Body of pancreas (tissue), 4 donors: Measurements from ENCODE around the gene TNNI2. TPM values are rescaled to one million over a fixed set of nuclear protein-coding genes. Genes with fewer than 3 reads are reported as not detected.
A peak's percentile ranks its signal among the peaks of the same experiment; 100 is the strongest.

ENCODE experiments used
- ATAC-seq: fragments of 150-250 bp; one replicate; pipeline ENCODE4 v1.9.1; 2016
- DNase-seq, 4 donors: peaks; one replicate each; pipeline ENCODE4 v3.0.0-alpha.2; 2019
- H3K27ac ChIP-seq, 4 donors: fragments of 200-600 bp; sonication (generic); 1 replicate in 3 of 4; 2 replicates in 1 of 4; pipeline versions ENCODE4 v1.5.1 to v1.6.1; 2016 to 2019; ENCODE audit warnings: mild to moderate bottlenecking in 1 of 4, mixed read lengths in 1 of 4, moderate library complexity in 1 of 4
- H3K27me3 ChIP-seq, 2 donors: fragments of 200-600 bp; sonication (generic); one replicate each; pipeline ENCODE4 v1.6.0; 2016; ENCODE audit warnings: mild to moderate bottlenecking in 1 of 2
- H3K36me3 ChIP-seq, 2 donors: fragments of 200-600 bp; sonication (generic); replicated peaks in 1 of 2; 2 replicates each; pipeline ENCODE4 v1.5.1; 2016; ENCODE audit warnings: low read depth in 2 of 2; ENCODE audit not compliant: insufficient read depth in 1 of 2
- H3K4me1 ChIP-seq: fragments of 200-600 bp; sonication (generic); one replicate; pipeline ENCODE4 v1.6.0; 2016
- H3K4me3 ChIP-seq, 2 donors: fragments of 200-600 bp; sonication (generic); 1 replicate in 1 of 2; 2 replicates in 1 of 2; pipeline ENCODE4 v1.5.1; 2016 to 2019
- H3K9me3 ChIP-seq, 3 donors: fragments of 200-600 bp; sonication (generic); 1 replicate in 2 of 3; 2 replicates in 1 of 3; pipeline ENCODE4 v1.5.1; 2016
- POLR2A ChIP-seq, 3 donors: fragments of 450-650 bp; IDR thresholded peaks; one replicate each; pipeline ENCODE4 v1.6.1; 2016; ENCODE audit warnings: antibody characterized with exemption in 3 of 3, mild to moderate bottlenecking in 2 of 3
- WGBS, 2 donors: methylation state at CpG; one replicate each; pipeline ENCODE4 v1.1.5; 2017; 5-methylcytosine and 5-hydroxymethylcytosine counted together
- intact Hi-C: fragments of 100-400 bp; cut with DNase I; formaldehyde crosslinking; loops from one replicate; pipeline ENCODE4 v1.15.1; 2023
- microRNA-seq, 2 donors: library from miRNA; unstranded; fragments of <30 nt; microRNA quantifications; one replicate each; pipeline ENCODE4, GENCODE V29; 2016; ENCODE audit warnings: borderline number of aligned reads in 2 of 2, borderline replicate concordance in 2 of 2
- small RNA-seq: library from RNA; depleted of rRNA; stranded (forward); fragments of <200 nt; gene quantifications from one replicate; pipeline ENCODE3, GENCODE V24; 2016
- total RNA-seq, 2 donors: library from RNA; depleted of rRNA; stranded (reverse); fragments of >200 nt; gene quantifications; one replicate each; pipeline ENCODE4 v1.1.0, GENCODE V29; 2016
- TF ChIP-seq, protein P1 (sequence below), 7 experiments: fragments of 450-650 bp in 4 of 7; fragments of 200-600 bp in 3 of 7; sonication (generic) in 3 of 7; IDR thresholded peaks; one replicate each; pipeline ENCODE4 v1.5.1; 2016 to 2019; ENCODE audit warnings: antibody characterized with exemption in 7 of 7

Gene TNNI2
- total RNA-seq, 2 donors from 2014 or later = 3.4 to 3.6 TPM

DNA sequence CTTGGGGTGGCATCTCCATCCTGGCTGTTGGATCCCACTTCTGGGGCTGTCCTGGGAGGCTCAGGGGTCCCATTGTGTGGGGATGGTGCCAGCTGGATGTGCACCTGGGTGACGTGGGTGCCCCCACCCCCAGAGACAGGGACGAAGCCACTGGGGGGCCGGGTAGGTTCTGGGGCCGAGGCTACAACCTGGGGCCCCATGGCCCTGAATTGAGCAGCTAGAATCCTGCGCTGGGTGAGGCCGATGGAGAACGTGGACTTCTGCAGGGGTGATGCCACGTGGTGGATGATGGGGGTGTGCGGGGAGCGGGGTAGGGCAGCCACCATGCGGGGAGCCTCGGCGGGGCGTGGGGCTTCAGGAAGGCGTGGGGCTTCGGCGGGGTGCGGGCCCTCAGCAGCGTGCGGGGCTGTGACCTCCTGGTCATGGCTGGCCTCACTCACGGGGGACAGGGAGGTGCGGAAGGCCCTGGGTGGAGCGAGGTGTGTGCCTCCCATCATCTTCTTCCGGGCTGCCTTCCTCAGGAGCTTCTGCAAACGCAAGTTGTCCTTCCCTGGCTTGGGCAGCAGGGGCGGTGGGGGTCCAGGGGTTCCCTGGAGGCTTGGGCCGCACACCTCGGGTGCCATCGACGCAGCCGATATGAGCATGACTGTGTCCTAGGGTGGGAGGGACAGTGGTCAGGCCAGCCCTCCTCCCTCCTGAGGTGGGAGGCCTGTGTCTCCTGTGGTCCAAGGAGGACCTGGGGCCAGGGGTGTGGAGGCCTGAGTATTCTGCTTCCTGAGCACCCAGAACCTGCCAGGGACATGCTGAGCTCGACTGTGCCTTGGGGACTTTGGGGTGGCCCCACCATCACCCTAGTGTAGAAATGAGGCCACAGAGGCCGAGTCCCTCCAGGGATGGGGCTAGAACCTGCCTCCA lies 51.4 kb downstream of the TNNI2 start:
- Histone ChIP-seq H3K4me3 (no peak overlapping the region), H3K36me3 (no peaks in the 10 kb centered on the region), H3K4me1 (peaks cover 5% of the 10 kb centered on the region), H3K27ac (no peak overlapping the region), H3K27me3 (no peaks in the 10 kb centered on the region), H3K9me3 (no peaks in the 10 kb centered on the region)
- intact Hi-C loops = loop anchor here (5.0 kb wide), 2 partner anchors 37 to 272 kb away; partner anchors contain the start of gene INS
- DNase-seq (peak in 1 of 4 donors; percentile 9), ATAC-seq (no peak)
- TF ChIP-seq, protein P1, sequence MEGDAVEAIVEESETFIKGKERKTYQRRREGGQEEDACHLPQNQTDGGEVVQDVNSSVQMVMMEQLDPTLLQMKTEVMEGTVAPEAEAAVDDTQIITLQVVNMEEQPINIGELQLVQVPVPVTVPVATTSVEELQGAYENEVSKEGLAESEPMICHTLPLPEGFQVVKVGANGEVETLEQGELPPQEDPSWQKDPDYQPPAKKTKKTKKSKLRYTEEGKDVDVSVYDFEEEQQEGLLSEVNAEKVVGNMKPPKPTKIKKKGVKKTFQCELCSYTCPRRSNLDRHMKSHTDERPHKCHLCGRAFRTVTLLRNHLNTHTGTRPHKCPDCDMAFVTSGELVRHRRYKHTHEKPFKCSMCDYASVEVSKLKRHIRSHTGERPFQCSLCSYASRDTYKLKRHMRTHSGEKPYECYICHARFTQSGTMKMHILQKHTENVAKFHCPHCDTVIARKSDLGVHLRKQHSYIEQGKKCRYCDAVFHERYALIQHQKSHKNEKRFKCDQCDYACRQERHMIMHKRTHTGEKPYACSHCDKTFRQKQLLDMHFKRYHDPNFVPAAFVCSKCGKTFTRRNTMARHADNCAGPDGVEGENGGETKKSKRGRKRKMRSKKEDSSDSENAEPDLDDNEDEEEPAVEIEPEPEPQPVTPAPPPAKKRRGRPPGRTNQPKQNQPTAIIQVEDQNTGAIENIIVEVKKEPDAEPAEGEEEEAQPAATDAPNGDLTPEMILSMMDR (IDR thresholded peaks at IDR 0.05) = no peak
- TF ChIP-seq POLR2A (IDR thresholded peaks at IDR 0.05) = no peak
- 76 to 91% methylated on average over 27 to 28 of the region's 33 CpGs for WGBS, 2 donors

Small RNA genes lying within 50 kb of the gene (microRNA-seq; reads per million reads assigned to microRNA genes)
- gene MIR4298 = 0 reads per million in 2 donors
- gene MIR7847 = 0 to 0.45 reads per million in 2 donors

Small RNA genes lying within 50 kb of the gene (small RNA-seq; reads per million reads assigned to genes)
- gene AC051649.1 (not detected), gene MIR4298 (not detected)

Other genes starting within 250 kb of the TNNI2 start
- not detected for gene KRTAP5-2, start 240.7 kb upstream of the TNNI2 start, total RNA-seq
- gene KRTAP5-3, start 230.5 kb upstream of the TNNI2 start, total RNA-seq = not detected
- not detected for gene KRTAP5-4, start 216.8 kb upstream of the TNNI2 start, total RNA-seq
- not detected for gene KRTAP5-5, start 209.2 kb upstream of the TNNI2 start, total RNA-seq
- not detected for gene KRTAP5-6, start 141.8 kb upstream of the TNNI2 start, total RNA-seq
- under 1 TPM in 1 of 2 donors, not detected in 1; 0.26 TPM for gene IFITM10, start 88.4 kb upstream of the TNNI2 start, total RNA-seq
- 100 to 1,000 TPM; 214 to 255 TPM for gene CTSD, start 75.1 kb upstream of the TNNI2 start, total RNA-seq
- gene SYT8, start 4.0 kb upstream of the TNNI2 start, total RNA-seq = 10 to 100 TPM in 1 of 2 donors, 1 to 10 TPM in 1; 6.0 to 32.6 TPM
- 10 to 100 TPM in 1 of 2 donors, 1 to 10 TPM in 1; 9.9 to 11.5 TPM for gene LSP1, start 14.1 kb downstream of the TNNI2 start, total RNA-seq
- gene PRR33, start 52.9 kb downstream of the TNNI2 start, total RNA-seq = not detected
- 1 to 10 TPM in 1 of 2 donors, not detected in 1; 1.6 TPM for gene TNNT3, start 80.7 kb downstream of the TNNI2 start, total RNA-seq
- gene MRPL23, start 108.4 kb downstream of the TNNI2 start, total RNA-seq = 10 to 100 TPM; 40.2 to 83.4 TPM
- gene H19, start 158.9 kb downstream of the TNNI2 start, total RNA-seq = 100 to 1,000 TPM; 151 to 234 TPM